Parathyroid adenoma (tissue), 2 donors: ENCODE data around the gene HERC2.

Experiments used
- H2AFZ ChIP-seq: fragments of 300-600 bp; sonication (generic); one replicate; pipeline ENCODE4 v1.7.0; 2017; ENCODE audit warnings: antibody characterized with exemption, mild to moderate bottlenecking
- H3K27ac ChIP-seq: fragments of 300-600 bp; sonication (generic); one replicate; pipeline ENCODE4 v1.7.0; 2017
- H3K27me3 ChIP-seq: fragments of 300-600 bp; sonication (generic); one replicate; pipeline ENCODE4 v1.7.0; 2017; ENCODE audit warnings: low read length; ENCODE audit not compliant: control insufficient read depth, insufficient read depth
- H3K36me3 ChIP-seq: fragments of 300-600 bp; sonication (generic); one replicate; pipeline ENCODE4 v1.7.0; 2017; ENCODE audit warnings: low read length; ENCODE audit not compliant: control insufficient read depth, insufficient read depth
- H3K4me1 ChIP-seq: fragments of 300-600 bp; sonication (generic); one replicate; pipeline ENCODE4 v1.7.0; 2017; ENCODE audit warnings: control low read depth
- H3K4me2 ChIP-seq: fragments of 300-600 bp; sonication (generic); one replicate; pipeline ENCODE4 v1.7.0; 2017; ENCODE audit warnings: low read length
- H3K4me3 ChIP-seq: fragments of 300-600 bp; sonication (generic); one replicate; pipeline ENCODE4 v1.7.0; 2017; ENCODE audit warnings: low read depth, low read length
- H3K79me2 ChIP-seq: fragments of 300-600 bp; sonication (generic); one replicate; pipeline ENCODE4 v1.7.0; 2017; ENCODE audit warnings: control low read depth
- H3K9ac ChIP-seq: fragments of 300-600 bp; sonication (generic); one replicate; pipeline ENCODE4 v1.7.0; 2017; ENCODE audit warnings: mild to moderate bottlenecking
- H3K9me3 ChIP-seq: fragments of 300-600 bp; sonication (generic); one replicate; pipeline ENCODE4 v1.7.0; 2017; ENCODE audit warnings: low read length; ENCODE audit not compliant: control insufficient read depth
- TF ChIP-seq, protein P1 (sequence below): fragments of 300-600 bp; sonication (generic); IDR thresholded peaks from one replicate; pipeline ENCODE4 v1.7.0; 2017; ENCODE audit warnings: antibody characterized with exemption, mild to moderate bottlenecking
- donor health status: primary hyperparathyroidism.

Gene HERC2

DNA sequence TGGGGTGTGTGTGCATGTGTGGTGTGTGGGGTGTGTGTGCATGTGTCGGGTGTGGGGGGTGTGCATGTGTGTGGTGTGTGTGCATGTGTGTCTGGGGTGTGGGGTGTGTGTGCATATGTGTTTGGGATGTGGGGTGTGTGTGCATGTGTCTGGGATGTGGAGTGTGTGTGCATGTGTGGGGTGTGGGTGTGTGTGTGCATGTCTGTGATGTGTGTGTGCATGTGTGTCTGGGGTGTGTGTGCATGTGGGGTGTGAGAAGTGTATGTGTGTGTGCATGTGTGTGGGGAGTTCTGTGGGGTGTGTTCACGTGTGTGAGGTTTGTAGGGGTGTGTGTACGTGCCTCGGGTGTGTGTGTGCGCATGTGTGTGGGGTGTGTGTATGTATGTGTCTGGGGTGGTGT, 216.2 kb downstream of the HERC2 start:
- Histone ChIP-seq H3K4me3 (no peak overlapping the region), H3K27ac (no peak overlapping the region), H3K36me3 (no peaks in the 10 kb centered on the region), H3K79me2 (no peaks in the 10 kb centered on the region), H3K4me1 (no peaks in the 10 kb centered on the region), H3K27me3 (no peaks in the 10 kb centered on the region), H3K9ac (no peak overlapping the region), H2AFZ (no peak overlapping the region), H3K4me2 (no peak overlapping the region), H3K9me3 (no peaks in the 10 kb centered on the region)
- TF ChIP-seq, protein P1, sequence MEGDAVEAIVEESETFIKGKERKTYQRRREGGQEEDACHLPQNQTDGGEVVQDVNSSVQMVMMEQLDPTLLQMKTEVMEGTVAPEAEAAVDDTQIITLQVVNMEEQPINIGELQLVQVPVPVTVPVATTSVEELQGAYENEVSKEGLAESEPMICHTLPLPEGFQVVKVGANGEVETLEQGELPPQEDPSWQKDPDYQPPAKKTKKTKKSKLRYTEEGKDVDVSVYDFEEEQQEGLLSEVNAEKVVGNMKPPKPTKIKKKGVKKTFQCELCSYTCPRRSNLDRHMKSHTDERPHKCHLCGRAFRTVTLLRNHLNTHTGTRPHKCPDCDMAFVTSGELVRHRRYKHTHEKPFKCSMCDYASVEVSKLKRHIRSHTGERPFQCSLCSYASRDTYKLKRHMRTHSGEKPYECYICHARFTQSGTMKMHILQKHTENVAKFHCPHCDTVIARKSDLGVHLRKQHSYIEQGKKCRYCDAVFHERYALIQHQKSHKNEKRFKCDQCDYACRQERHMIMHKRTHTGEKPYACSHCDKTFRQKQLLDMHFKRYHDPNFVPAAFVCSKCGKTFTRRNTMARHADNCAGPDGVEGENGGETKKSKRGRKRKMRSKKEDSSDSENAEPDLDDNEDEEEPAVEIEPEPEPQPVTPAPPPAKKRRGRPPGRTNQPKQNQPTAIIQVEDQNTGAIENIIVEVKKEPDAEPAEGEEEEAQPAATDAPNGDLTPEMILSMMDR: no peak

DNA sequence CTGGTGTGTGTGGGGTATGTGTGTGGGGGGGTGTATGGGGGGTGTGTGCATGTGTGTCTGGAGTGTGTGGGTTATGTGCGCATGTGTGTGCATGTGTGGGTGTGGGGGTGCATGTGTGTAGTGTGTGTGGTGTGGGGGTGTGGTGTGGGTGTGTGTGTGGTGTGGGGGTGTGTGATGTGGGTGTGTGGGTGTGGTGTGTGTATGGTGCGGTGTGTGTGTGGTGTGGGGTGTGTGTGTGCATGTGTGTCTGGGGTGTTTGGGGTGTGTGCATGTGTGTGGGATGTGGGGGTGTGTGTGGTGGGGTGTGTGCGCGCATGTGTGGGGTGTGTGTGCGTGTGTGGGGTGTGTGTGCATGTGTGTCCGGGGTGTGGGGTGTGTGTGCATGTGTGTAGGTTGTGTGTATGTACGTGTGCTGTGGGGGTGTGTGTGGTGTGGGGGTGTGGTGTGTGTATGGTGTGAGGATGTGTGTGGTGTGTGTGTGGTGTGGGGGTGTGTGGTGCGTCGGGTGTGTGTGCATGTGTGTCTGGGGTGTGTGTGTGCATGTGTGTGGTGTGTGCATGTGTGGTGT, 216.7 kb downstream of the HERC2 start:
- H3K79me2 ChIP-seq: no peaks in the 10 kb centered on the region
- H2AFZ ChIP-seq: no peak overlapping the region
- H3K9me3 ChIP-seq: no peaks in the 10 kb centered on the region
- H3K27me3 ChIP-seq: no peaks in the 10 kb centered on the region
- H3K36me3 ChIP-seq: no peaks in the 10 kb centered on the region
- no peak overlapping the region for H3K4me2 ChIP-seq
- H3K4me3 ChIP-seq: no peak overlapping the region
- TF ChIP-seq, protein P1: no peak
- no peaks in the 10 kb centered on the region for H3K4me1 ChIP-seq
- no peak overlapping the region for H3K27ac ChIP-seq
- H3K9ac ChIP-seq: no peak overlapping the region

DNA sequence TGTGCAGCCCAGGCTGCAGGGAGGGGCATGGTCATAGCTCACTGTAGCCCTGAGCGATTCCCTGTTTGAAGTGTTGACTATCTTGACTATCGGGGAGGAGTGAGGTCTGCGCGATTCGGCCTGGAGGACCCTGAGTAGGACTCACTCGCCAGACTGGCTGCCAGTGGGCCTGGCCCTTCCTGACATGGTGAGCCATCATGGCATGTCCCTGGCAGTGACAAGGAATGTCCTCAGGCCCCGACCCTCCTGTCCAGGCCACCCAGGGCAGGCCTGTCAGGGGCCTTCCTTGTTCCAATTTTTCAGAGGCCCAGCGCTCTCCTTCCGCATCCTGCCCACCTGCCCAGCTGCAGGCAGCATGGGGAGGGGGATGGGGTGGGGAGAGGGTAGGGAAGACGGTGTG, 217.7 kb downstream of the HERC2 start:
- no peaks in the 10 kb centered on the region for H3K27me3 ChIP-seq

DNA sequence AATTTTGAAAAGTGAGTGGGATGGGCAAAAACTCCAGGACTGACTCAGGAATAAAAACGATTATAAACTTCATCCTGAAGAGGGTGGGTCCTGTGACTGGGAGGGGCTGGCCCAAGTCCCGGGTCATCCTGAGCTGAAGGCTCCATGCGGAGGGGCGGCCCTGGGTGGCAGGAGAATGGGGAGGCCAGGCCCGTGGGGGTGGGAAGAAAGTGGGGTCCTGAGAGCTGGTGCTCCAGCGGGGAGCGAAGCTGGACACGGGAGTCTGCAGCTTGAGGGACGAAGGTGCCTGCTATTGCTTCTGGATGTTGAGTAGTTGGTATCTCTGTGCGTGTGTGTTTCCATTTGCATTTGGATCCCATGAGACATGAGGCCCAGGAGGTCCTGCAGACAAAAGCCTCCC, 218.1 kb downstream of the HERC2 start:
- Histone ChIP-seq H2AFZ (no peak overlapping the region), H3K27me3 (no peaks in the 10 kb centered on the region)
- TF ChIP-seq, protein P1: no peak

More for the DNA sequence above, 217.7 kb downstream of the HERC2 start:
- H3K27ac ChIP-seq: no peak overlapping the region
- no peak overlapping the region for H2AFZ ChIP-seq
- no peak overlapping the region for H3K4me3 ChIP-seq
- no peak overlapping the region for H3K9ac ChIP-seq
- TF ChIP-seq, protein P1: no peak
- H3K4me2 ChIP-seq: no peak overlapping the region
- no peaks in the 10 kb centered on the region for H3K36me3 ChIP-seq
- no peaks in the 10 kb centered on the region for H3K9me3 ChIP-seq
- H3K4me1 ChIP-seq: no peaks in the 10 kb centered on the region
- H3K79me2 ChIP-seq: no peaks in the 10 kb centered on the region

DNA sequence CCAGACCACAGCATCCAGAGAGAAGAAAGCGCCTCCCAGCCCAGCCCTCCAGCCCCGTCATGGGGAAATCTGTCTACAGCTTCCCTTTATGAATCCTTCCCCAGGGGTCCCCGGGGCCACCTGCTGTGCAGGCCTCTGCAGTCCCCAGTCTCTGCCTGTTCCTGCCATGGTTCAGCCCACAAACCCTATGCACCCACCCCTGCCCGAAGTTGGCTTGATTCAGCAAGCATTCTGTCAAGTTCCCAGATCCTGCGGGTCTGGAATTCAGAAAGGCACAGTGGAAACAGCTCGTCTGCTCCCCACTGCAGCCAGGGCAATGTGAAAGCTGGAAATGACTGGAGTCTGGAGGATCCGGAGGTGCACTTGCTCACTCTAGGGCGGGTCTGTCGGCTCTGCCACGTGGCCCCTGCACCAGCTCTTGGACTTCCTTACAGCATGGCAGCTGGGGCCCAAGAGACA, 220.0 kb downstream of the HERC2 start:
- Histone ChIP-seq H3K27ac (no peak overlapping the region), H3K9me3 (no peaks in the 10 kb centered on the region), H3K36me3 (no peaks in the 10 kb centered on the region), H2AFZ (no peak overlapping the region), H3K27me3 (no peaks in the 10 kb centered on the region), H3K4me2 (no peak overlapping the region), H3K4me3 (no peak overlapping the region), H3K9ac (no peak overlapping the region), H3K79me2 (no peaks in the 10 kb centered on the region), H3K4me1 (no peaks in the 10 kb centered on the region)
- TF ChIP-seq, protein P1: no peak

More for the DNA sequence above, 218.1 kb downstream of the HERC2 start:
- H3K36me3 ChIP-seq: no peaks in the 10 kb centered on the region
- no peaks in the 10 kb centered on the region for H3K4me1 ChIP-seq
- no peak overlapping the region for H3K4me2 ChIP-seq
- no peak overlapping the region for H3K4me3 ChIP-seq
- H3K9ac ChIP-seq: no peak overlapping the region
- no peak overlapping the region for H3K27ac ChIP-seq
- no peaks in the 10 kb centered on the region for H3K9me3 ChIP-seq
- no peaks in the 10 kb centered on the region for H3K79me2 ChIP-seq
